PC-9 (cell line): ENCODE measurements around the gene LURAP1L. TPM values are rescaled to one million over a fixed set of nuclear protein-coding genes. Genes with fewer than 3 reads are reported as not detected.

Experiments
- BruUV-seq: library from RNA; stranded (reverse); fragments of 400-500 nt; replicated peaks from 2 replicates; lab custom pipeline; 2021; lab: Mats Ljungman, UMichigan
- CTCF ChIA-PET: fragments of 300-600 bp; sonication (Branson Sonifier 250); formaldehyde crosslinking; loops from one replicate; lab custom pipeline; 2022; ENCODE audit warnings: antibody characterized with exemption; lab: Charles Lee
- POLR2A ChIA-PET: fragments of 300-600 bp; sonication (Branson Sonifier 250); formaldehyde crosslinking; loops from one replicate; lab custom pipeline; 2022; ENCODE audit warnings: antibody characterized with exemption; ENCODE audit not compliant: unreplicated experiment; lab: Charles Lee
- DNase-seq, 2 experiments: peaks; one replicate each; pipeline versions ENCODE4 v3.0.0 to v3.0.0-alpha.2; 2015 to 2022; ENCODE audit warnings: mixed read lengths in 1 of 2
- H2AFZ ChIP-seq: fragments of 200-600 bp; sonication (generic); 2 replicates; pipeline ENCODE4 v1.8.1; 2017; ENCODE audit warnings: antibody characterized with exemption
- H3F3A ChIP-seq: fragments of 200-600 bp; sonication (generic); 2 replicates; pipeline ENCODE4 v1.8.1; 2017; ENCODE audit warnings: antibody characterized with exemption, mild to moderate bottlenecking, low read depth; ENCODE audit not compliant: insufficient read depth
- H3K27ac ChIP-seq: fragments of 200-600 bp; sonication (generic); 2 replicates; pipeline ENCODE4 v1.6.1; 2016; ENCODE audit warnings: mixed run types
- H3K27me3 ChIP-seq: fragments of 200-600 bp; sonication (generic); 2 replicates; pipeline ENCODE4 v1.6.1; 2016; ENCODE audit warnings: low read depth, mixed run types; ENCODE audit not compliant: insufficient read depth
- H3K36me3 ChIP-seq: fragments of 200-600 bp; sonication (generic); 2 replicates; pipeline ENCODE4 v1.6.1; 2016; ENCODE audit warnings: low read depth, mixed run types
- H3K4me1 ChIP-seq: fragments of 200-600 bp; sonication (generic); replicated peaks from 2 replicates; pipeline ENCODE4 v1.6.1; 2016; ENCODE audit warnings: mixed run types; ENCODE audit not compliant: insufficient read depth
- H3K4me2 ChIP-seq: fragments of 200-600 bp; sonication (generic); 2 replicates; pipeline ENCODE4 v1.6.1; 2017; ENCODE audit warnings: mixed run types
- H3K4me3 ChIP-seq: fragments of 200-600 bp; sonication (generic); 2 replicates; pipeline ENCODE4 v1.6.1; 2016; ENCODE audit warnings: mixed run types
- H3K79me2 ChIP-seq: fragments of 200-600 bp; sonication (generic); 2 replicates; pipeline ENCODE4 v1.6.1; 2017; ENCODE audit warnings: low read depth, mixed run types
- H3K9me2 ChIP-seq: fragments of 200-600 bp; sonication (generic); 2 replicates; pipeline ENCODE4 v1.8.1; 2017; ENCODE audit warnings: mild to moderate bottlenecking; ENCODE audit not compliant: insufficient read depth
- H3K9me3 ChIP-seq: fragments of 200-600 bp; sonication (generic); 2 replicates; pipeline ENCODE4 v1.8.1; 2016; ENCODE audit warnings: low read depth; ENCODE audit not compliant: insufficient read depth
- H4K20me1 ChIP-seq: fragments of 200-600 bp; sonication (generic); 2 replicates; pipeline ENCODE4 v1.8.1; 2017; ENCODE audit not compliant: insufficient read depth
- CTCF ChIP-seq: fragments of 200-600 bp; sonication (generic); conservative IDR thresholded peaks from 2 replicates; pipeline ENCODE4 v1.6.1; 2017; ENCODE audit warnings: mixed run types, antibody characterized with exemption, mild to moderate bottlenecking, moderate library complexity
- EZH2 ChIP-seq: fragments of 200-600 bp; sonication (generic); IDR thresholded peaks from 2 replicates; pipeline ENCODE4 v1.8.0; 2017; ENCODE audit warnings: antibody characterized with exemption, low read depth
- intact Hi-C: fragments of 100-400 bp; cut with micrococcal nuclease; formaldehyde crosslinking; loops from one replicate; pipeline ENCODE4 v1.10.0; 2022; ENCODE audit not compliant: unreplicated experiment
- total RNA-seq: library from RNA; stranded (reverse); gene quantifications from 2 replicates; pipeline ENCODE4 v1.2.3, GENCODE V29; 2021

LURAP1L gene
- total RNA-seq, 1 experiment from 2014 or later, result 4.1 TPM

GRCh38 chr9:12748954-12749353, 25.9 kb upstream of the LURAP1L start:
- POLR2A ChIA-PET, result no interaction called here
- H3K27ac ChIP-seq, result no peak overlapping the region
- H4K20me1 ChIP-seq, result no peaks in the 10 kb centered on the region
- no peaks in the 10 kb centered on the region for H3K79me2 ChIP-seq
- no peaks in the 10 kb centered on the region for H3K9me3 ChIP-seq
- no peak for DNase-seq
- no peak overlapping the region for H3K4me3 ChIP-seq
- H3K4me2 ChIP-seq, result no peak overlapping the region
- no peaks in the 10 kb centered on the region for H3K36me3 ChIP-seq
- CTCF ChIA-PET, result no interaction called here
- BruUV-seq, result no TSS peak
- H3F3A ChIP-seq, result no peaks in the 10 kb centered on the region
- intact Hi-C loops, result no loop called here
- H3K4me1 ChIP-seq, result no peaks in the 10 kb centered on the region
- TF ChIP-seq EZH2 (no peak), CTCF (no peak)
- no peaks in the 10 kb centered on the region; the same call in 1 of the 2 replicates for H3K9me2 ChIP-seq
- H3K27me3 ChIP-seq, result no peaks in the 10 kb centered on the region
- H2AFZ ChIP-seq, result no peak overlapping the region

- H3K79me2 ChIP-seq, result no peaks in the 10 kb centered on the region
- no peak for TF ChIP-seq CTCF
- TF ChIP-seq EZH2, result no peak
- H3K4me1 ChIP-seq, result no peaks in the 10 kb centered on the region
- intact Hi-C loops, result no loop called here
- no peak for DNase-seq
- ChIA-PET CTCF (no interaction called here), POLR2A (no interaction called here)
- H3K27me3 ChIP-seq, result no peaks in the 10 kb centered on the region
- no peaks in the 10 kb centered on the region for H3K36me3 ChIP-seq
- H3K27ac ChIP-seq, result no peak overlapping the region
- H3K4me2 ChIP-seq, result no peak overlapping the region
- H2AFZ ChIP-seq, result no peak overlapping the region
- H3K9me2 ChIP-seq, result no peaks in the 10 kb centered on the region; the same call in 1 of the 2 replicates
- no peaks in the 10 kb centered on the region for H4K20me1 ChIP-seq
- H3F3A ChIP-seq, result no peaks in the 10 kb centered on the region
- H3K4me3 ChIP-seq, result no peak overlapping the region
- H3K9me3 ChIP-seq, result no peaks in the 10 kb centered on the region
- BruUV-seq, result no TSS peak
Measured at GRCh38 chr9:12753931-12754330, 20.9 kb upstream of the LURAP1L start.

- TF ChIP-seq CTCF (no peak), EZH2 (no peak)
- no peak overlapping the region for H3K27ac ChIP-seq
- ChIA-PET CTCF (interaction anchor here (0.6 kb wide), 1 partner anchor 27 kb away, joined by 4 read pairs; no protein-coding TSS in a partner anchor), POLR2A (interaction anchor here (0.8 kb wide), 1 partner anchor 289 kb away, joined by 4 read pairs; no protein-coding TSS in a partner anchor)
- no peaks in the 10 kb centered on the region for H3F3A ChIP-seq
- no peaks in the 10 kb centered on the region for H3K36me3 ChIP-seq
- H3K4me2 ChIP-seq, result no peak overlapping the region
- no peak overlapping the region for H3K4me3 ChIP-seq
- intact Hi-C loops, result no loop called here
- H4K20me1 ChIP-seq, result no peaks in the 10 kb centered on the region
- no peak overlapping the region for H2AFZ ChIP-seq
- no TSS peak for BruUV-seq
- no peak for DNase-seq
- H3K79me2 ChIP-seq, result no peaks in the 10 kb centered on the region
- no peaks in the 10 kb centered on the region for H3K9me2 ChIP-seq
- no peaks in the 10 kb centered on the region for H3K4me1 ChIP-seq
- no peaks in the 10 kb centered on the region for H3K27me3 ChIP-seq
- no peaks in the 10 kb centered on the region for H3K9me3 ChIP-seq
Measured at GRCh38 chr9:12759761-12760160, 15.1 kb upstream of the LURAP1L start.
